Activated CD8-positive, alpha-beta T cell treated with anti-CD3 and anti-CD28 coated beads for 36 hours (primary cell): ENCODE results near the gene TMOD2. TPM values are rescaled to one million over a fixed set of nuclear protein-coding genes. Genes with fewer than 3 reads are reported as not detected.

Source experiments
- ATAC-seq: fragments of 200-7000 bp; cut with Tn5 transposase; one replicate; pipeline ENCODE4 v1.10.0; 2021; ENCODE audit warnings: mild to moderate bottlenecking, moderate library complexity
- CTCF ChIA-PET: fragments of 350-600 bp; sonication (Branson Sonifier 250); formaldehyde crosslinking; loops from one replicate; lab custom pipeline; 2021; ENCODE audit warnings: antibody characterized with exemption; lab: Charles Lee
- POLR2A ChIA-PET: fragments of 350-600 bp; sonication (Branson Sonifier 250); formaldehyde crosslinking; loops from one replicate; lab custom pipeline; 2021; ENCODE audit warnings: antibody characterized with exemption; lab: Charles Lee
- DNase-seq: peaks from one replicate; pipeline ENCODE4 v3.0.0-alpha.2; 2020
- H3K27ac Mint-ChIP-seq: one replicate; pipeline ENCODE4 v1.8.0; 2021; ENCODE audit warnings: mild to moderate bottlenecking, mixed read lengths
- H3K27me3 Mint-ChIP-seq: one replicate; pipeline ENCODE4 v1.8.0; 2021; ENCODE audit warnings: mixed read lengths
- H3K36me3 Mint-ChIP-seq: one replicate; pipeline ENCODE4 v1.8.0; 2021; ENCODE audit warnings: low read depth, mixed read lengths
- H3K4me1 Mint-ChIP-seq: one replicate; pipeline ENCODE4 v1.8.0; 2021; ENCODE audit warnings: low read depth, mixed read lengths
- H3K4me3 Mint-ChIP-seq: one replicate; pipeline ENCODE4 v1.8.0; 2021; ENCODE audit warnings: mild to moderate bottlenecking, moderate library complexity, mixed read lengths
- H3K9me3 Mint-ChIP-seq: one replicate; pipeline ENCODE4 v1.8.0; 2021; ENCODE audit warnings: mixed read lengths
- CTCF ChIP-seq: fragments of 200-600 bp; IDR thresholded peaks from one replicate; pipeline ENCODE4 v1.8.0; 2022; ENCODE audit warnings: antibody characterized with exemption, mild to moderate bottlenecking
- intact Hi-C: fragments of 100-400 bp; cut with micrococcal nuclease; formaldehyde crosslinking; loops from one replicate; pipeline ENCODE4 v1.10.0; 2022
- total RNA-seq, 2 experiments: library from RNA; stranded (reverse); gene quantifications; one replicate each; pipeline ENCODE4 v1.2.3, GENCODE V29; 2021

The TMOD2 gene
- total RNA-seq, 2 experiments from 2014 or later = 4.8 to 7.0 TPM

GRCh38 chr15:51750186-51750585 lies 1.2 kb upstream of the TMOD2 start:
- ChIA-PET POLR2A (interaction anchor here (2.4 kb wide), 1 partner anchor 13 kb away, joined by 19 read pairs; the partner anchor contains the start of gene LYSMD2), CTCF (interaction anchor here (2.5 kb wide), 1 partner anchor 27 kb away, joined by 9 read pairs; no protein-coding TSS in a partner anchor)
- Mint-ChIP-seq H3K9me3 (no peaks in the 10 kb centered on the region), H3K36me3 (no peaks in the 10 kb centered on the region), H3K4me3 (peak overlapping the region; percentile 79), H3K27ac (no peak overlapping the region), H3K4me1 (peaks cover 21% of the 10 kb centered on the region), H3K27me3 (peaks cover 8% of the 10 kb centered on the region)
- no peak for ATAC-seq
- no peak for DNase-seq
- no peak for TF ChIP-seq CTCF
- intact Hi-C loops = no loop called here

GRCh38 chr15:51751697-51752683 lies 593 bp downstream of the TMOD2 start:
- Mint-ChIP-seq H3K9me3 (no peaks in the 10 kb centered on the region), H3K36me3 (no peaks in the 10 kb centered on the region), H3K27me3 (peaks cover 7% of the 10 kb centered on the region), H3K4me3 (peak overlapping the region; percentile 79), H3K4me1 (peaks cover 23% of the 10 kb centered on the region), H3K27ac (no peak overlapping the region)
- peak; percentile 39 for DNase-seq
- intact Hi-C loops = no loop called here
- ChIA-PET POLR2A (interaction anchor here (1.8 to 2.4 kb wide), 2 partner anchors 15 to 18 kb away, joined by 5 to 19 read pairs; partner anchors contain the start of gene LYSMD2), CTCF (interaction anchor here (0.8 to 2.5 kb wide), 2 partner anchors 25 to 103 kb away, joined by 3 to 9 read pairs; no protein-coding TSS in a partner anchor)
- no peak for TF ChIP-seq CTCF
- peak; percentile 60 for ATAC-seq

GRCh38 chr15:51752888-51753287 lies 1.5 kb downstream of the TMOD2 start:
- POLR2A ChIA-PET = interaction anchor here (1.8 kb wide), 1 partner anchor 17 kb away, joined by 5 read pairs; no protein-coding TSS in a partner anchor
- Mint-ChIP-seq H3K27me3 (peaks cover 6% of the 10 kb centered on the region), H3K36me3 (no peaks in the 10 kb centered on the region), H3K4me1 (peaks cover 23% of the 10 kb centered on the region), H3K9me3 (no peaks in the 10 kb centered on the region), H3K4me3 (peak overlapping the region; percentile 79), H3K27ac (no peak overlapping the region)
- no peak for TF ChIP-seq CTCF
- intact Hi-C loops = no loop called here
- CTCF ChIA-PET = interaction anchor here (5.9 kb wide), 1 partner anchor 24 kb away, joined by 47 read pairs; no protein-coding TSS in a partner anchor
- DNase-seq = no peak
- ATAC-seq = no peak

- peaks cover 23% of the 10 kb centered on the region for H3K4me1 Mint-ChIP-seq
- no peak overlapping the region for H3K4me3 Mint-ChIP-seq
- no peak for ATAC-seq
- no peak for TF ChIP-seq CTCF
- H3K36me3 Mint-ChIP-seq = no peaks in the 10 kb centered on the region
- no peak for DNase-seq
- intact Hi-C loops = no loop called here
- H3K27ac Mint-ChIP-seq = no peak overlapping the region
- ChIA-PET POLR2A (interaction anchor here (0.6 to 1.0 kb wide), 2 partner anchors 8 to 17 kb away, joined by 3 read pairs; partner anchors contain the start of gene LYSMD2), CTCF (interaction anchor here (1.8 to 5.9 kb wide), 2 partner anchors 22 to 105 kb away, joined by 5 to 47 read pairs; no protein-coding TSS in a partner anchor)
- H3K9me3 Mint-ChIP-seq = no peaks in the 10 kb centered on the region
- H3K27me3 Mint-ChIP-seq = peaks cover 6% of the 10 kb centered on the region
Observed at GRCh38 chr15:51754267-51754666, 2.9 kb downstream of the TMOD2 start.
